Fibroblast of skin of left biceps (primary cell): ENCODE measurements around the gene IL22.

ENCODE experiments used
- DNase-seq, 2 experiments: peaks; one replicate each; pipeline ENCODE4 v3.0.0-alpha.2; 2013; ENCODE audit warnings: low read depth in 2 of 2

Gene IL22

GRCh38 chr12:68264158-68264855, 10.9 kb upstream of the IL22 start:
- DNase-seq = no peak

DNA sequence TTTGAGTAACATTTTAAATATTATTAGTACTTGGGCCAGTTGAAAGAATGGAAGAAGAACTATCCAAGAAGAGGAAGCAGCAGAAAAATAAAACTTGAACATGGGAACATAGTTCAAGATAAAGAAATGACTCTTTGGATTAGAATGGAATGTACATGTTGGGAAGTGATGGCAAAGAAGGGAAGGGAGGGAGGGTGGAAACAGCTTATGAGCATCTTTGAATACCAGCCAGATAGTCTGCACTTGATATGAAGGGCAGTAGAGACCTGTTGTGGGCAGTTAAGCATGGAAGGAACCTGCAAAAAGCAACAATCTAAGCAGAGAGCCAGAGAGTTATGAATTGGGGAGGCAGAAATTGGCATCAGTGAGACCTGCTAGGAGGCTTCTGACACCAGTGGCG, 10.0 kb upstream of the IL22 start:
- no peak for DNase-seq

- DNase-seq = no peak
These were observed 8.5 kb upstream of the IL22 start for GRCh38 chr12:68261896-68262295.

GRCh38 chr12:68260153-68260552, 6.7 kb upstream of the IL22 start:
- no peak for DNase-seq

DNA sequence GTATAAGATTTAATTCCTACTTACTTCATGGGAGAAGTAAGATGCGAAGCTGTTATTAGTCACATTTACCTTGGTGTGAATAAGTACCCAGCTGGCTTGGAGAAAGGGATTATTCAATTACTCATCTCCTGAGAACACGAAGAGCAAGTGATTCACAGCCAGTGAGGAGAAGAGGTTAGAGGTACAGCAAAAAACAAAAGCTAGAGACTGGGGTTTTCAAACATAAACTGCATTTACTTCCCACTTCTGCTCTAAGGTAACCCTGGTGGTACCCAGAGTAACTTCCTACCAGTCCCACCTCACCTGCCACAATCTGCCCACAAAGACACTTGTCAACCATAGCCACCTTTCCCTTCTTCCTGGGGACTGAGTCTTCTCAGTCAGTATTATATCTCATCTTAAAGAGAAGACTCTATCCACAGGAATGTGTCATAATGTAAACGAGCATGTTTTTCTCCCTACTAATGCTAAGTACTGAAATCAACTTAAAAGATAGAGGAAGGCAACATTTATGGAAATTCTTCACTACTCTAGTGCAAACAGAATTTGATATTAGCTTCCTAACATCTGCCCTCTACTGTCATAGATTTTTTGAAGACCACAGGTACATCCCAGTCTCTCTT, 6.0 kb upstream of the IL22 start:
- no peak for DNase-seq

DNA sequence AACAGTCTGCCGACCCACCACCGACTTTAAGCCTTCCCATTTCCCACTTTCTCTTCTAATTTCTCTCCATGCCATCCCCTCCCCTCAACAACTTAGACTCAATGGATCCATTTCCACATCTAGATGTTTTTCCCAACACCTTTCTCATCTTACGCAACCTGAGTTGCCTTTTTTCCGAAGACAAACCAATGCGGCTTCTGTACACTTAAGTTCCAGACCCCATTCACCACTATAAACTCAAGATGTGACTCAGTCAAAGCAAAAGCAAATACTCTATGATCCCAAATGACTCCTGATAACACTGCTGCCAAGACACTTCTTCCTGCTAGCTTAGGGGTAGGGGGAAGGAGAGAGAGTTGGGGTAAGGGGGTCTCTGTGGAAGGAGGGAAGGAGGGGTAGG, 1.3 kb downstream of the IL22 start:
- DNase-seq = no peak

DNA sequence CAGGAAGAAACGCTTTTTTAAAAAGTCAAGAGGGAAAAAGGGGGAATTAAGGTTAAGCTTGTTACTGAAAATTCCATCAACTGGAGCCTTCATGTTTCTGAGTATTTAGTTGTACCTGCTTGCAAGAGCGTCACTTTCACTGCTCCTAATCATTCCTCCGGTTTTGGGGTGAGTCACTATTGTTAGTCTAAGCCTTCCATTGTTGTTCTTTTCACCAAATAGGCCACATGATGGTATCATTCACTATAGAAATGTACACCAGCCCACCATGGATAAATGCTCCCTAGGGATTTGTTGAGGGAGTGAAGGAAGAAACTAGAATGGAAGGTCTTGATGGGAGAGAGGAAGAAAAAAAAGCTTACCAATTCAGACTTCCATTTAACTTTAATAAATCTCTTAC, 3.0 kb downstream of the IL22 start:
- DNase-seq = no peak

GRCh38 chr12:68247785-68248184, 5.6 kb downstream of the IL22 start:
- DNase-seq = no peak

GRCh38 chr12:68246350-68246749, 7.1 kb downstream of the IL22 start:
- no peak for DNase-seq

- no peak for DNase-seq
These were observed 8.0 kb downstream of the IL22 start for GRCh38 chr12:68245180-68246021.

DNA sequence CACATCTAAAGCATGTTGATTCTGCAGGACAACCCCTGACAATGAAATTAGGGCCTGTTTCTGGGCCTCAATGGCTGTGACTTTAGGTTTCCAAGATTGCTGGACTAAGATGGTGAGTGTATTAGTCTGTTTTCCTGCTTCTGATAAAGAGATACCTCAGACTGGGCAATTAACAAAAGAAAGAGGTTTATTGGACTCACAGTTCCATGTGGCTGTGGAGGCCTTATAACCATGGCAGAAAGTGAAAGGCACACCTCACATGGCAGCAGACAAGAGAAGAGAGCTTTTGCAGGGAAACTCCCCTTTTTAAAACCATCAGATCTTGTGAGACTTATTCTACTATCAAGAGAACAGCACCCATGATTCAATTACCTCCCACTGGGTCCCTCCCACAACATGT, 10.6 kb downstream of the IL22 start:
- DNase-seq = no peak

DNA sequence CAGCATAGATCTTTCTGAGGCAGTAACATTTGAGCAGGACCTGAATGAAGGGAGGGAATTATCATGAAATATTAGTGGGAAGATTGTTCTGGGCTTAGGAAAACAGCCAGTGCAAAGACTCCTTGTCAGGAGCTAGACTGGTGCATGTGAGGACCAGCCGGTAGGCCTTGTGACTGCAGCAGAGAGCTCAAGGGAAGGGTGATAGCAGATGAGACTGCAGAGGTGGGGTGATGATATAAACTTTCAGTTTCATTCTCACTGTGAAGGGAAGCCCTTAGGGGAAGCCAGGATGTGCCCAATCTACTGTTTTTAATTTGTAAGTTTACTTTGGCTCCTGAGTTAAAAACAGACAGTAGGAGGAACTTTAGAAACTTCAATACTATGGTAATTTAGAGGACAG, 12.4 kb downstream of the IL22 start:
- DNase-seq = no peak

DNA sequence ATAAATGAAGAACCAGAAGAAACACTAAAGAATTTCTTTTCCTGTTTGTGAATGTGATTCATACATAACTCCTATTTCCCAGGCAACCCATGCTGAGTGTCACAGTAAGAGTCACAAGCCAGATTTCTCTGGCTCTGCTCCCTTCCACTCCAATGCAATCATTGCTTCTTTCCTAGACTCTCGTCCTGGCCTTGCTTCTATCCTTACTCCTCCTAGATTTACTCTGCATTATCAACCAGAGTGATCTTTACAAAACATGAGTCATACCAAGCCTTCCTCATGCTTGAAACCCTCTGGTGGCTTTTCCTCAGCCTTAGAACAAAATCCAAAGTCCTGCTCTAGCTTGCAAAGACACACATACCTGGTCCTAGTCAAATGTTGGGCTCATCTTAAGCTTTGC, 13.3 kb downstream of the IL22 start:
- peak; percentile 54 to 62 for DNase-seq

GRCh38 chr12:68239309-68239982, 14.0 kb downstream of the IL22 start:
- no peak for DNase-seq

GRCh38 chr12:68237619-68238018, 15.8 kb downstream of the IL22 start:
- DNase-seq = no peak

DNA sequence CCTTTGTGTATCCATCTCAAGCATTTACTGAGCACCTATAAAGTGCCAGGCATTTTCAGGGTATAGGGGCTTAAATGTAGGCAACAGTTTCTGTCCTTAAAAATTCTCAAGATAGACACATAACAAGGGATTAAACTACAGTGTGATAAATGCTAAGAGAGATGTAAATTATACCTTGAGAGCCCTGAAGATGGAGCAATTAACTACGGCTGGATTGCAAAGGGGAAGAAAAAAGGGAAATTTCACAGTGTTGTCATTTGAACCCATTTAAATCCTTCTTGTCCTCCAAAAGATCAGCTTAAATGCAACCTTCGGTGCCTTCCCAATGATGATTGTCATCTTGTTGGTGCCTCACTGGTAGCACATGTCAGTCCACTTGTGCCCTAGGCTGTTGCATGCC, 16.3 kb downstream of the IL22 start:
- DNase-seq = no peak

DNA sequence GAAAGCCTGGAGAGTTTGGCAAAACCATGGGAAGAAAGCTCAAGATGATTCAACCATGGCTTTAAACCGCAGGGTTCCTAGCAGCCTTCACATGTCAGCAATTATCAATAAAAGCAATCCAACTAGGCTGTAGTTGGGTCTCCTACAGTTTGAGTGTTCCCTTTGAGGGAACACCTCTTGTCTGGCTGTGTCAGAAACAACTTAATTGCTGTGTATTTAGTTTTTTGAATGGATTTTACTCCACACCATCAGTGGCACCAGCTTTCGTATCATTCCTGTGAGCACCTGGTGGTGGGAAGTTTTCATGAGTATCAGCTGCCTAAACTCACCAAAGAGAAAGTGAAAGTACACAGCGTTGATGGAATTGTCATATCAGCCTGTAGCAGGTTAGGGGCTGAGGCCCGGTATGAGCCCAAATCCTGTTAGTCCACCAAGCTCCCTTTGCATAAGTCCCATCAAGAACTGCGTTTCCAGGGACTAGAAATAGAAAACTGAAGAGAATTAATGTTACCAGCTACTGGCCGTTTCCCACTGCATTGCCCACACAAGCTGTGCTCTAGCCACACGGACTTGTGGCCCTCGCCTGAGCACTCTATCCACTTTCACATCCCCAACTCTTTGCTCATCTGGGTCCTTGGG, 16.9 kb downstream of the IL22 start:
- DNase-seq = no peak

- DNase-seq = no peak
These were observed 17.8 kb downstream of the IL22 start for GRCh38 chr12:68235576-68235975.

GRCh38 chr12:68234140-68234539, 19.3 kb downstream of the IL22 start:
- no peak for DNase-seq

DNA sequence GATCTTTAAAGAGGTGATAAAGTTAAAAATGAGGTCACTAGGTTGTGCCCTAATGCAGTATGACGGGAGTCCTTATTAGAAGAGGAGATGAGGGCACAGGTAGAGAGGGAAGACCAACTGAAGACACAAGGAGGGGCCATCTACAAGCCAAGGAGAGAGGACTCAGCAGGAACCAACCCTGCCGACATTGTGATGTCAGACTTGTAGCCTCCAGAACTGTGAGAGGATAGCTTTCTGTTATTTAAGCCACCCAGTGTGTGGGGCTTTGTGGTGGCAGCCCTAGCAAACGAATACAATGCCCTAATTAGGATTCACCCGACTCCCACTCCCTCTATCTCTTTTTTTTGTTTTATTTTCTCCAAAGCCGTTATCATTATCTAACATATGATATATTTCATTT, 19.9 kb downstream of the IL22 start:
- no peak for DNase-seq

- DNase-seq = no peak
These were observed 21.7 kb downstream of the IL22 start for GRCh38 chr12:68231691-68232090.

DNA sequence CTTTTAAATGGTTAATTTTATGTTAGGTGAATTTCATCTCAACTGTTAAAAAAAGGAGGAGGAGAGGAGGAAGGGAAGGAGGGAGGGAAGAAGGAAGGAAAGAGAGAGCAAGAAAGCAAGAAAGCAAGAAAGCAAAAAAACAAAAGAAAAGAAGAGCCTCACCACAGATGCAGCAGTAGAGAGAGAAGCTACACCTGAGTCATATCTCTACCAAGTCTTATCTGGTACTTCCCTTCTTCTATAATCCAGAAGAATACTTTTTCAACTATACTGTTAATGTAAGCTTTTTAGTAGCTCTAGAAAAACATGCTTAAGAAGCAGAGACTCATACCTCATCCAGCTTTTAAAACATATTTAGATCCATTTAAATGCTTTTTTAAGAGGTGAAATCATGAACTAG, 22.2 kb downstream of the IL22 start:
- no peak for DNase-seq
